Hepatocyte (in vitro differentiated cells): ENCODE results near the gene CCM2.

Experiments used
- CTCF ChIP-seq: fragments of 200-600 bp; sonication (generic); IDR thresholded peaks from 2 replicates; pipeline ENCODE4 v1.5.1; 2016; ENCODE audit warnings: antibody characterized with exemption, mild to moderate bottlenecking; ENCODE audit not compliant: poor library complexity
- EZH2phosphoT487 ChIP-seq: fragments of 200-600 bp; sonication (generic); IDR thresholded peaks from one replicate; pipeline ENCODE4 v1.6.1; 2018; ENCODE audit warnings: antibody characterized with exemption, mild to moderate bottlenecking, low read depth, moderate library complexity; ENCODE audit not compliant: unreplicated experiment, severe bottlenecking

GRCh38 chr7:44998153-44998871, 1.7 kb upstream of the CCM2 start:
- TF ChIP-seq CTCF: no peak
- no peak for TF ChIP-seq EZH2phosphoT487
